COR-L47 (cell line): ENCODE measurements around the gene ATG9B.

ENCODE experiments used
- DNase-seq: peaks from one replicate; lab custom pipeline; 2025; lab: John Stamatoyannopoulos, UW

The ATG9B gene

GRCh38 chr7:150999001-150999400, 25.3 kb downstream of the ATG9B start:
- no peak for DNase-seq

- DNase-seq: no peak
Measured at GRCh38 chr7:150998341-150998740, 26.0 kb downstream of the ATG9B start.

GRCh38 chr7:150997817-150998216, 26.5 kb downstream of the ATG9B start:
- DNase-seq: no peak

GRCh38 chr7:150997075-150997511, 27.2 kb downstream of the ATG9B start:
- no peak for DNase-seq

- no peak for DNase-seq
Measured at GRCh38 chr7:150996376-150997074, 27.8 kb downstream of the ATG9B start.

- no peak for DNase-seq
Measured at GRCh38 chr7:150994838-150995510, 29.3 kb downstream of the ATG9B start.

GRCh38 chr7:150994141-150994837, 30.0 kb downstream of the ATG9B start:
- no peak for DNase-seq

GRCh38 chr7:150993511-150993910, 30.8 kb downstream of the ATG9B start:
- DNase-seq: no peak

GRCh38 chr7:150992833-150993302, 31.4 kb downstream of the ATG9B start:
- DNase-seq: peak; percentile 18

GRCh38 chr7:150992051-150992640, 32.1 kb downstream of the ATG9B start:
- no peak for DNase-seq

GRCh38 chr7:150990416-150991186, 33.7 kb downstream of the ATG9B start, which contains the start of gene NOS3:
Gene NOS3, plus strand, starts transcription at chr7:150991017. Its CDS starts 2,787 bp downstream, at chr7:150993804.
- no peak for DNase-seq

- no peak for DNase-seq
Measured at GRCh38 chr7:150989456-150989855, 34.8 kb downstream of the ATG9B start.

- DNase-seq: peak; percentile 80
Measured at GRCh38 chr7:150988230-150989226, 35.8 kb downstream of the ATG9B start.

- DNase-seq: no peak
Measured at GRCh38 chr7:150986556-150986955, 37.7 kb downstream of the ATG9B start.

- peak; percentile 61 for DNase-seq
Measured at GRCh38 chr7:150986099-150986512, 38.2 kb downstream of the ATG9B start.

GRCh38 chr7:150983893-150984368, 40.4 kb downstream of the ATG9B start:
- DNase-seq: no peak

- no peak for DNase-seq
Measured at GRCh38 chr7:150982351-150982750, 41.9 kb downstream of the ATG9B start.

GRCh38 chr7:150981644-150982043, 42.6 kb downstream of the ATG9B start:
- DNase-seq: no peak

GRCh38 chr7:150980663-150981062, 43.6 kb downstream of the ATG9B start:
- DNase-seq: no peak
